Activated naive CD4-positive, alpha-beta T cell (primary cell): ENCODE results near the gene SP2.
A peak's percentile ranks its signal among the peaks of the same experiment; 100 is the strongest.

Experiments
- DNase-seq, 4 experiments: peaks; one replicate each; lab custom pipeline; 2025; lab: John Stamatoyannopoulos, UW

Gene SP2

DNA sequence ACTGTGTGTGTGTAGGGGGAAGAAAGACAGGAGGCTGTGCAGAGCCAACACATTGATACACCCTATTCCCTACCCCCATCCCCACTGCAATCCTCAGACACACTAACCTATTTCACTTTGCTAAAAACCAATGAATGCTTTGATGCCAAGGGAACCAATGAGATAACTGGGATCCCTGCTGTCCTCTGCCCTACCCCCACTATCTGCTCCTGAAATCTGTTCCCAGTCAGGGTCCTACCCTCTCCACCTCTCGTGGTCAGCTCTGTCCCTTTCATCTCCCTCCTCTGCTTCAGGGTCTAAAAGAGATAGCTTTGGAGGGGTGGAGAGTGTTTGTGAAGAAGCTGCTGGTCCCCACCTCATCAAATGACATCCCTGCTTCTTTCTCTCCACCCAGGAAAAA is 26.0 kb upstream of the SP2 start:
- DNase-seq = no peak

DNA sequence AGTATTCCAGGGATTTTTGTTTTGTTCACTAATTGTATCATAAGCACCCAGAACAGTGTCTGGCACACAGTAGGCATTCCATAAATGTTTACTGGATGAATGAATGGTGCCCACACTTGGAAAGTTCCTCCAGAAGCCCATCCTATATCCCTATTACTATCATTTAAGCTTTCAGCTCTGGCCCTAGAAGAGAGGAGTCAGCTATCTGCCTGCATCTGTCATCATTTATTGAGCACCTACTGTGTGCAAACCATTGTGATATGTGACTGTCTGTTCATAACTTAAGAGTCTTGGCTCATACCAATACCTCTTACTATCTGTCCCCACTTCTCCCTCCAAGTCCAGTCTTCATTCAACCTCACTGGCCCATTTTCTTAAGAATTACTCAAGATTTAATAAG is 25.0 kb upstream of the SP2 start:
- DNase-seq = no peak

DNA sequence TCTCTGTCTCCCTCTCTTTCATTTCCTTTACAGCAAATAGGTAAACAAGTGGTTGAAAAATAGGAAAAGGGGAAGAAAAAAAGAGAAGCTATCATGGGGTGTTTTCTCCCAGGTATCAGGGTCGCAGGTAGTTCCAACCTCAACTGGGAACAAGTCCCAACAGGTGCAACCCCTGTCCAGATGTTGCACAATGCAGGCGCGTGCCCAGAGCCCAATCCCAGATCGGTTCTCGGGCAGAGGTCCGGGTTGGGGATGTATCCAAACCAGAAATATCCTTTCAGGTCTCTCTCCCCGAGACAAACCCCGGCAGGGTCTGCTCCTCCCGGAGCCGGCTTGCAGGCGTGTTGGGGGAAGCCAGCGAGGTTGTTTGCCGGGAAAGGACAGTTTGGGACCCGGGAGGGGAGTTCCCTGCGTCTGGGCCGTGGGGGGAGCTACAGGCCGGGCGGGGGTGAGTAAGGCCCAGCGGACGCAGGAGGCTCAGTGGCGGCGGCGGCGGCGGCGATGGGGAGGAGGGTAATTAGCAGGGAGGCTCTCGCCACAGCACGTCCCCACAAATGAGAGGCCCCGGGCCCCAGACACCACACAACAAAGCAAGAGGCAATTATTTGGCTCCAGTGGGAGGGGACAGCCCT is 23.9 kb upstream of the SP2 start:
- no peak for DNase-seq

DNA sequence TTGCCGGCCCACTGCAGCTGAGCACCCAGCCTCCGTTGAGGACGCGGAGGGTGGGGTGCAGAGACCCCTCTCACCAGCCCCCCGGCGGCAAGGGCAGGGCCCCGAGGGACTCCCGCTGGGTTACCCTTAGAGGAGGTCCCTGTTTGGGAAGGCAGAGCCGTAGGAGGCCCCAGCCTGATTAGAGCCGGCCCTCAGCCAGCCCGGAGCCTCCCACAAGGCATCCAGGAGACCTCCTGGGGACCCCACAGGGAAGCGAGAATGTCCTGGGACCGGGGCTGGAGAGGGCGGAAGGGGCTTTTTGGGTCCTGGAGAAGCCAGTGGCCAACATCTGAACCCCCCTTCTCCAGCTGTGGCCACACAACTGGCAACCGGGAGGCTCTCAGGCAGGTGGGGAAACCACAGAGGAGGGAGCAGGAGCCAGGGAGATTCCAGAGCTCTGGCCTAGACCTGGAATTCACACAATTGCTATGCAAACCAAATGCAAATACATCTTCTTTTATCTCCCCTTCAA is 23.3 kb upstream of the SP2 start:
- DNase-seq = no peak

DNA sequence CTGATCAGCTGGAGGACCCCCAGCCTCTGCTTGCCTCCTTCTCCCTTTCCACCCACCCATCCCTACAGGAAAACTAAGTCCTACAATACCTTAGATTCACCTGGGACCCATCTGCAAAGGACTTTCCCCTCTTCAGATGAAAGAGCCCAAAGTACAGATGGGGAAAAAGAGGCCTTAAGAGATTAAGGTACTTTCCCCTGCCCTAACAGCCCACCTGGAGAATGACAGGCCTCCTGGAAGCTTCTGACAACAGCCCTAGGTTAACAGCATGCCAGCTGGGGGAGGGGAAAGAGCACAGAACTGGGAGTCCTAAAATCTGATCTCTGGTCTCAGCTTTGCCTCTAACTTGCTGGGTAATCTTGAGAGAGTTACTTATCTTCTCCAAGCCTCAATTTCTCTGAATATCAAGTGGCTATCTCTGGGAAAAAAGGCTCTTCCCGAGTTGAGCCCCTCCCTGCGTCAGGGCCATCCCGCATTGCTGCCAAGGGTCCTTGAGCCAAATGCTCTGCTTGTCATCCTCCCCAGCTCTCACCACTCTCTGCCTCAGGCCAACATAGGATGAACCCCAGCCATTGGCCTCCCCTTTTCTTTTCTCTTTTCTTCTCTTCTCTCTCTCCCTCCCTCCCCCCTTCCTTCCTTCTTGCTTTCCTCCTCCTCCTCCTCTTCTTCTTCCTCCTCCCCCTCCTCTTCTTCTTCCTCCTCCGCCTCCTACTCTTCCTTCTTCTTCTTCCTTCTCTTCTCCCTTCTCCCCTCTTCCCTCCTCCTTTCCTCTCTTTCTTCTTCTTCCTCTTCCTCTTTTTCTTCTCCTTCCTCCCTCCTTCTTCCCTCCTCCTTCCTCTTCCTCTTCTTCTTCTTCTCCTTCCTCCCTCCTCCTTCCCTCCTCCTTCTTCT is 22.6 kb upstream of the SP2 start:
- no peak for DNase-seq

DNA sequence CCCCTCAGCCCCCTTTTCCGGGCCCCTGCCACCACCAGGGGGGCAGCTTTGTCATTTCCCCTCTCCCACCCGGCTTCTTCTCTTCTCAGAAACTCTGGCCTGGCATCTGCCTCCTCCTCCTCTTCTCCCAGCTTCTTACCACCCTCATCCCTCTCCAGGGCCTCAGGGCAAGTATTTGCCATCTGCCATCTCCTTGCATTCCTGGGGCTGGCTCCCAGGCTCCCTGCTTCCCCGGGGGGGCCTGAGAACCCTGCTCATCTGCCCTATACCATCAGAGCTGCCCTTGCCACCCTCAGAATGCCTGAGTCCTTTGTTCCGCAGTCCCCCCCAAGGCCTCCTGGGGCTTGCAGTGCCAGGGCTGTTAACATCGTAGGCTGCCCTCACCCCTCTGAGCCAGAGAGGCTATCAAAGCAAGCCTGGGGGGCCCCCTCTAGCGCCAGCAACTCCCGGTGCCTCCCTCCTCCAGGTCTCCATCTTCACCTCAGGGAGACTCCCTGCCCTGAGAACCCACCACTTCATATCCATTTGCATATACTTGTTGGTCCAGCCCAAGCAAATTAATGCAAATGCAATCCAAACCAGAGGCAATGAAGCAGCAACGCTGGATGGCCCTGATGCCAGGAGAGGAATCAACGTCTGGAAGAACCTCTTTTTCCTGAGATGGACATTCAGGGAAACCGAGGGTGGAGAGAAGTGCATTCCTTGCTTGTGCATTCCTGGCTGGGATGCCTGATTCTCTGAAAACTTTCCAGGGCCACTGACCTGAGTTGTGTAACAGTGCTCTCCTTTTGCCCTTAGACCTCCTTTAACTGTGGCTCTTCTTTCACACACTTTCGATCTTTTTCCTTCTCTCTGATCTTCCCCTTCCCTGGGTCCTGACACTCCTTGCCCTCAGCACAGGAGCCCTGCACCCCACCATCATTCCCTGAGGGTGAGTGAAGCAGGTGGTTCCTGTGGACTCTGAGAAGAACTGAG is 20.7 kb upstream of the SP2 start:
- no peak for DNase-seq

DNA sequence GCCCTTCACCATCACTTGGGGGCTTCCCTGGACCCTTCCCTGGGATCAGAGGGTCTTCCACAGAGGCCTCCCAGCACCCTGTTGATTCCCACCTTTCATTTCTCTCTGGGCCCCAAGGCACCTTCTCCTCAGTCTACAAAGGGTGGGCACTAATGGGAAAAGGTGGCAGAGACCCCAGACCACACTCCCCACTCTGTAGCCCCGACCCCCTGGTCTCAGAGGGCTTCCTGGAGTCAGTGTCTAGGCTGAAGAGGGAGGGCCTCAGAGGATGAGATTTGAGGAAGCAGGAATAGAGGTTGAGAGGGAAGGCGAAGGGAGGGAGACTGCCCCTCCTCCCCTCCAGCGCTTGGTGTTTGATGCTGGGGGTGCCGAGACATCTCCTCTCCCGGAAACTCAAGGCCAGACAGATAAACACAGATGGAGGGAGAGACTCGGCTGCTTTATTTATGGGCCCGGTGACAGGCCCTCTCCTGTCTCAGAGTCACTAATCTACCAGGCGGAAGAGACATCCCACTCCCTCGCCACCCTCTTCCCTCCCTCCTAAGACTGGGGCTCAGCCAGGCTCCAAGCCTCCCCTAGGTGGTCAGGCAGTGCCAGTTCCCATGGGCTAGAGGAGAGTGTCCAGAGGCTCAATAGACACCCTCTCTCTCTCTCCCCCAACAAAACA is 18.5 kb upstream of the SP2 start:
- no peak for DNase-seq

DNA sequence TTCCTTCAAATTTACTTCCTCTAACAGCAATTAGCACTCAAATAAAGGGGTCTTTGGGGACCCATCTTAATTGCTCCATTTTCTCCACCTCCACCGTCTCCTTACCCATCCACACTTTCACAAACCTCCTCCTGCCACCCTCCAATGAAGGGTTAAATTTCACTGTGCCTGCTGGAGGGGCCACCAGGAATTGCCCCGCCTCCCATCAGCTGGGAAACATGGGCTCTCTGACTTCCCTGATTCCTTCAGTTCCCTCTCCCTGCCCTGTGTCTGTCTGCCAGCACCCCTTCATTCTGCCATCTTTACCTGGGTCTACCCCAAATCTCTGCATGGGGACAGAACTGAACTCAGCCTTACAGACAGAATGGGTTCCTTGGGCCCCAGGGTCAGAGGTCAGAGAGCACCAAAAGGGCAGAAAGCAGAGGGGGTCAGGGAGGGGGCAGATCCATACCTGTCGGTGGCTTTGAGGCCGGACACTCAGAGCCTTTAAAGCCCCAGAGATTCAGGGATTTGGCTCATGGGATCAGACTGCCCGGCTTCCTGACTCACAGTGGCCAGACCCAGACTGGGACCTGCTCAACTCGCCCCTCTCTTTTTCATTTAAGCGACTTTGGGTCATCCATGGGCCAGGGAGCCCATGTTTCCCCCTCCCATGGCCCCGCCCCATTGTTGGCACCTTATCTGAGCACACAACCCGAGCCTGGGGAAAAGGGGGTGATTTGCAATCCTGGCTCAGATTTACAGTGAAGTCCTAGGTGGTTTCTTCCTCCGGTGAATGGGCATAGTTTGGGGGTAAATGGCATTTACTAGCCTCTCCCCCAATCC is 17.6 kb upstream of the SP2 start:
- no peak for DNase-seq

DNA sequence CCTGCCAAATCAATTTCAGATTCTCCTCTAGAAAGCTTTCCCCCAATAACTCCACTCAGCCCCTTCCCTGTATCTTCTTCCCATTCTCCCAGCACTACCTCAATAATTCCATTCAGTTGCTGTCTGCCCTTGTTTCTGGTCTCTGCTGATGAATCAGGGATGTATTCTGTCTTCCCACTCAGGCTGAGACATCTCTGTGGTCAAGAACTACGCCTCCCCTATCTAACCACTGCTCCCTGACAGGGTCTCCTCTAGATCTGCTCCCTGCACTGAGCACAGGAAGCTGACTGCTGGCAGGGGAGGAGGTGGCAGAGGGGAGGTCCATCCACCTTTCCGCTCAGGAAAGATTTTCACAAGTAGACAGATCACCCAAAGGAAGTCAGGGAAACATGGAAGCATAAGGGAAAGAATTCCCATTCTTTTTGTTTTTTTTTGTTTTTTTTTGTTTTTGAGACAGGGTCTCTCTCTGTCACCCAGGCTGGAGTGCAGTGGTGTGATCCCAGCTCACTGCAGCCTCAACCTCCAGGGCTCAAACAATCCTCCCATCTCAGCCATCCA is 16.9 kb upstream of the SP2 start:
- DNase-seq = no peak

DNA sequence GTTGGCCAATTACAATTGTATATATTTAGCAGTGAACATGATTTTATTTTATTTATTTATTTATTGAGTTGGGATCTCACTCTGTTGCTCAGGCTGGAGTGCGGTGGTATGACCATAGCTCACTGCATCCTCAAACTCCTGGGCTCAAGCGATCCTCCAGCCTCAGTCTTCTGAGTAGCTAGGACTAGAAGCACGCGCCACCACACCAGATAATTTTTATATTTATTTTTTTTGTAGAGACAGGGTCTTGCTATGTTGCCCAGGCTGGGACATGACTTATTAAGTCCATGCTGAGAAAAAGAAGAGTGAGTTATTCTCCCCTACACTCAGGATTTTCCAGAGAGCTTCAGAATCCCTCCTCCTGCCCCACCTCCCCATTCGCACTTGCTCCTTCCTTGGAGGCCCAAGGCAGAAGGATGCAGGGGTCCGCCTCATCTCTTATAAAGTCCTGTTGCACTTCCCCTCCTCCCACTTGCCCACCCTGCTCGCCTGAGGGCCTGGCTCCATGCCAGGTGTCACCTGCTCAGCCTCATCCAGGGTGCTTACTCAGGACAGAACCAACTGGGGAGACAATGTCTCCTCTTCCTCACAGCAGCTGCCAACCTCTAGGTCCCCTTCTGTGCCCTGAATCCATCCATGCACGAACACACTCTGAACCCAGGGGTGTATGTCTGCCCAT is 16.1 kb upstream of the SP2 start:
- DNase-seq = no peak

DNA sequence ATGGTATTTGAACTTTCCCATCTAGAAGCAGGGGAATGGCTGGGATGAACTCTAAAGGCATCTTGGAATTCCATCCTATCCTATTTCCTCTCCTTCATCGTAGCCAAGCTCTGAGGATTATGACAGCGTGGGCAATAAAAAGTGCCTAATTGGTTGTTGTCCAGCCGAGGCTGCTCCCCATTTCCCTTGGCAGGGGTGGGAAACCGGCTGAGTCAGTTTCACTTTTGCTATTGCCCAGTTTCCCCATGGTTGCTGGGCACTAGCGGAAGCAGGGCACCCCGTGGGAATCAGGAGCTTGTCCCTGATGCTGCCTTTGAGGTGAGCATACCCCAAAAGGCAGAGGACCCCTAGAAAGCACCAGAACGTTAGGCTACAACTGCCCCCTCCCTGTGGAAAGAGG is 13.8 kb upstream of the SP2 start:
- no peak for DNase-seq

DNA sequence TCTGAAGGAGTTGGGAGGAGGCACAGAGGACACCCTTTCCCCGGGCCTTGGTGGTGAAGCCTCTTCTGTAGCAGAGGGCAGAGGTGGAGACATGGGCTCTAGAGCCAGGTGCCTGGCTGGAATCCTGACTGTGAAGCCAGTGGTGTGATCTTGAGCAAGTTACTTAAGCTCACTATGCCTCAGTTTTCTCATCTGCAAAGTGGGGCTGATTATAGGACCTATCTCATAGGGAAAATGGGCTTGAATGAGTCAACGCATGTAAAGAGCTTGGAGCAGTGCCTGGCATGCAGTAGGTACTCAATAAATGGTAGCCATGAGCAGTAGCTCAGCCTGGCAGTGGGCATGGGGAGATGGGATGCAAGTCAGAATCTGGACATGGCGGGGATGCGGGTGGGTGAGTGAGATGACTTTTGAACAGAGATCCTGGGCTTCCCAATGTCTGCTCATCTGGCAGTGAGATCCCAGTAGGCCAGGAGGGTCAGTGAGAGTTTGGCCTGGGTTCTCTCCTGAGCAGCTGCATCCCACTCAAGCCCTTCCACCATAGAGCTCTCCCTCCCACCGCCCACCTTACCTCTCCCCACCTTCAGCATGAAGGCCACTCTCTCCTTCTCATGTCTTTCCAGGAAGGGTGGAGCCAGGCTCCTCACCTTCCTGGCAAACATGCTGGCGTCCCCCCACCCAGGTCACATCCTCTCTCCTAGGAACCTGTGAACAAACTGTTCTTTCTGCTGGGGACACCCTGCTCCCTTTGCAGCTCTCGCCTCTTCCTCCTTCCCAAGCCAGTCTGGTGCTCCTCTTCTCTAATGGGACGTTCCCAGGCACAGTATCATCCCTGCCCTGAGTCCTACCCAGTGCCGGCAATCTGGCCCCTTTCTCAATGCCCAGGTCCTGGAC is 13.1 kb upstream of the SP2 start:
- no peak for DNase-seq

DNA sequence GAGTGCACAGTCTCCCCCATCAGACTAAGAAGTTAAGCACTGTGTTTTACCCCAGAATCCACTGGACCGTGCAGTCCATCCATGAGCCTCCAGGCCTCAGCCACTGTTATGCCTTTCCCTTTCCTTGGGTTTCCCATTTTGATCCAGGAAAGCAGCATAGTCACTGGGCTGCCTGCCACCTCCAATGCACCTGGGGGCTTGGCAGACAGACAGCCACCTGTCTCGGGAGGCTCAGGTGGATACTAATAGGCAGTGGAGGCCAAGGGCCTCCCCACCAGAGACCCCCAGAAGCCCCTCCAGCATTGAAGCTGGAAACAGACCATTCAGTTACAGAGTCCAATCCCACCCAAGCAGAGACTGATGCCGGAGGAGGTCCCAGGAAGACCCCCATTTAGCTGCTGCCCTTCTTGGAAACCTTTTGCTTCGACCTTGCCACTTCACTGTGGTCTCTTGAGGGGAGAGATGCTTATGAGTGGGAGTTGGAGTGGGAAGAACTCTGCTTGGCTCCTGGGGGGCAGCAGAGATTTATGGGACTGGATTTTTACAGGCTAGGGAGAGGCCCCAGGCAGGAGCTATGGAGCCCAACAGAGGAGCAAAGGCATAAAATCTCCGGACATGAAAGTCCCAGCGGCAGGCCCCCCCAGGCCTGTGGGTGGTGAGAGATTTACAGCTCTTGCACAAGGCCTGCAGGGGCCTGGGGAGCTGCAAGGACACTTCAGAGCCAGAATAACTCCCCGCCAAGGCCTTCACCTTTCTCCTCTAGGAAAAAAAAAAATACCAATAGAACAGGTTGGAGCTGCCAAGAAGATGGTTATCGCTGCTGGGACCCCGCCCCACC is 12.2 kb upstream of the SP2 start:
- DNase-seq = no peak

DNA sequence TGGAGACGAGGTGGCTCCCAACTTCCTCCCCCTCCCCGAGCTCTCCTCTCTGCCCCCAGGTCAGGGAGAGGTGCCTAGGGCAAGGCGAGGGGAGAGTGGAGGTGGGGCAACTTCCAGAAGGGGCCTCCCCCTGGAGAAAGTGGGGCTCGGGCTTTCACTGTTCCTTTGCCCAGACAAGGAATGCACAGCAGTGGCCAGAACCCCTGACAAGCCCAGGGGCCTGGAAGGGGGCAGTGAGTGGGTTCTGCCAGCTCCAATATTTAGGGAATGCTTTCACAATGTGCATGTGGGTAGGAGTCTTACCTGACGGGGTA is 11.7 kb upstream of the SP2 start:
- DNase-seq = no peak

DNA sequence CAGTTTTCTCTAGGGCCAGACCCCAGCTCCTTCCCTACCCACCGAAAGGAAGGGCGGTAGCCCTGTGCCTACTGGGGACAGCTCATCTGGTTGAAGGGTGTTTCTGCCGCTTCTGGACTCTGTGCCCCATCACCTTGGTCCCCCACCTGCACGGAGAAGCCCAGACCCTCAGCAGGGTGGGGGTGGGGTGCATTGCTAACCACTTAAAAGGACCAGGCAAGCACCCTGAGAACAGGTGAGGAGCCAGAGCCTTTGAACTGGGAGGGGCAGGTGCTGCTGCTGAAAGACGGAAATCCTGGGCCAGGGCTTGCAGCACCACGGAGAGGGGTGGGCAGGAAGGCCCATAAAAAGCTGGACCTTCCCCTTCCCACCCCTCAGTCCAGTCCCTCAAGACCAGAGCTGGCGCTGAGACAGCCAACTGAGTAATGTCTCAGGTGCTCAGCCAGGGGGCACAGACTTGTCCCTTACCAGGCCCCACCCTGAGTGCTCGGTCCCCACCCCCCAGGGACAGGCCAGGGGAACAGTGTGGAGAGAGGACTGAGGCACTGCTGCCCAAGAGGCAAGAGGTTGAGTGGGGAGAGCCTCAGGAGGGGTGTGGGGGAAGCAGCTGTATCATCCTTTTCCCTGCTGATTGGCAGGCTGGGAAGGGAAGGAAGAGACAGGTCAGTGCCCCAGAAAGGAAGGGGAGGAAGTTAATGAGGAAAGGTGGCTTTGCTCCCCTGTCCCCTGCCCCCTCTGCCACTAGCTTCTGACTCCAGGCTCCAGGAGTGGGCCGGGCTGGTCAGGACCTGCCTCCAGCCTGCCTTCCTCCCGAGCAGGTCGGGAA is 10.9 kb upstream of the SP2 start:
- DNase-seq = peak in 1 of 4 experiments; percentile 4

DNA sequence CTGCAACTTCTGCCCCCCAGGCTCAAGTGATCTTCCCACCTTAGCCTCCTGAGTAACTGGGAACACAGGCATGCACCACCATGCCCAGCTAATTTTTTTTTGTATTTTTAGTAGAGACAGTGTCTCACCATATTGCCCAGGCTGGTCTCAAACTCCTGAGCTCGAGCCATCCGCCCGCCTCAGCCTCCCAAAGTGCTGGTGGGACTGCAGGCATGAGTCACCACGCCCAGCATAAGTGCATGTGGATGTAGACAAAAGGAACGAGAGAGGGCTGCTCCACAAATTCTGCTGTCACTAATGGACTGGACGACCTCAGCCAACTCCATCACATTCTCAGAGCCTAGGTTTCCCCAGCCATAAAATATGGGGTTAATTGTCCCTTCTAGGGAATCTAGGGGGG is 7.7 kb upstream of the SP2 start:
- DNase-seq = no peak
